GM12872 (cell line): ENCODE results near the gene NFASC.

Experiments used
- CTCF ChIP-seq: IDR thresholded peaks from 3 replicates; pipeline ENCODE4 v1.5.1; 2011; ENCODE audit warnings: low read depth, mild to moderate bottlenecking, low read length, moderate library complexity; ENCODE audit not compliant: insufficient read depth

Gene NFASC

GRCh38 chr1:204869097-204869496, 1.6 kb upstream of the NFASC start:
- TF ChIP-seq CTCF = no peak

GRCh38 chr1:204871405-204872037, 859 bp downstream of the NFASC start:
- TF ChIP-seq CTCF = no peak

DNA sequence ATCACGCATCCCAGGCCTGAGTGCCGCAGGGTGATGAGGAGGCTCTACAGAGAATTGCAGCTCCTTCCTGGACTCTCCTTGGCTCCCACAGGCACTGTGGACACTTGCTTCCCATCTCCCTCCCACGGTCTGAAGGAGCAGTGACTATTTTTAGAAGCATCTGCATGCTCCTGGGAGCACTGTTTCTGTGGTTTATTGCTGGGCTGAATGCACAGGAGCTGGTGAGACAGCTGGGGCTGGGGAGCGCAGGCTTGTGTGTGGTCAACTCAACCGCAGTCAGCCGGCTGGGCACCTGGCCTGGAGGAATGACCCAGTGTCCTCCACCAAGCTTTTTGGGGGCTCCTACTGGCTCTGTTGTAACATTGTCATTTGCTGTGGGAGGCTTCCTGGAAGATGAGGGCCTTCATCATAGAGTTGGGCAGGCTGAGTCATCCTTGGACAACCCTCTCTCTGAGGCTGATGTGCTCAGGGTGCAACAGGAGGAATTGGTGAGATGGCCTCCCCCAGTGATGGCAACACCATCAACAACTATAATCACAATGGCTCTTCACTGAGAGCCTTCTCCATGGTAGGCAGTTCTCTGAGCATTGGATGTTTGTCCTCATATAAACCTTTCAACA, 1.7 kb downstream of the NFASC start:
- no peak for TF ChIP-seq CTCF

DNA sequence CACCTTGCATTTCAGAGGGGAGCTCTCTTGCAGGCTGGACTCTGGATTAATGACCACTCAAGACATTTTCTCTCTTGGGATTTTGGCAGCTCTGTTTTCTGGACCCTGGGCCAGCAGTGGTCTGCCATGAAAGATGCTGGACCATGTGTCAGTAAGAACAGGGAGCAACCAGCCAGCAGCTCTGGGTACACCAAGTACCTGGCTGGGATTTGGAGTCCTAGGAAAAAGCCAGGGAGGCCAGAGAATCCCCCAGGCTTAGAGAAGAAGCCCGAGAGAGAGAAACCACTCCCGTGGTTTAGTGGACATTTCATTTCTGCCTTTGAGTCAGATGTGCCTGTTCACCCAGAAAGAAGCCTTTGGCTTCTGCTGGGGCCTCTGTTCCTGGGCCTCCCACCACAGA, 2.5 kb downstream of the NFASC start:
- no peak for TF ChIP-seq CTCF

- no peak for TF ChIP-seq CTCF
These were observed 3.1 kb downstream of the NFASC start for GRCh38 chr1:204873714-204874113.

GRCh38 chr1:204874274-204874673, 3.6 kb downstream of the NFASC start:
- TF ChIP-seq CTCF = no peak

- TF ChIP-seq CTCF = no peak
These were observed 4.6 kb downstream of the NFASC start for GRCh38 chr1:204875255-204875654.
